Ishikawa (cell line): Measurements from ENCODE around the gene SEPTIN10.

Experiments used
- CEBPB ChIP-seq: IDR thresholded peaks from 2 replicates; pipeline ENCODE4 v1.6.1; 2012
- CREB1 ChIP-seq: IDR thresholded peaks from 2 replicates; pipeline ENCODE4 v1.6.1; 2012; ENCODE audit warnings: low read depth
- EGR1 ChIP-seq: IDR thresholded peaks from 2 replicates; pipeline ENCODE4 v1.6.1; 2012
- EP300 ChIP-seq: IDR thresholded peaks from 2 replicates; pipeline ENCODE4 v1.6.1; 2012; ENCODE audit warnings: borderline replicate concordance
- FOXM1 ChIP-seq: IDR thresholded peaks from 2 replicates; pipeline ENCODE4 v1.6.1; 2012; ENCODE audit warnings: low read depth, borderline replicate concordance
- MAX ChIP-seq: IDR thresholded peaks from 2 replicates; pipeline ENCODE4 v1.6.1; 2012
- NFIC ChIP-seq: IDR thresholded peaks from 2 replicates; pipeline ENCODE4 v1.6.1; 2012
- RAD21 ChIP-seq: IDR thresholded peaks from 2 replicates; pipeline ENCODE4 v1.6.1; 2012; ENCODE audit warnings: low read depth
- REST ChIP-seq: IDR thresholded peaks from 2 replicates; pipeline ENCODE4 v1.6.1; 2012; ENCODE audit warnings: low read depth, mild to moderate bottlenecking
- TAF1 ChIP-seq: IDR thresholded peaks from 2 replicates; pipeline ENCODE4 v1.6.1; 2012; ENCODE audit warnings: low read depth, mild to moderate bottlenecking
- TCF12 ChIP-seq: IDR thresholded peaks from 2 replicates; pipeline ENCODE4 v1.6.1; 2012; ENCODE audit warnings: low read depth
- TEAD4 ChIP-seq: IDR thresholded peaks from 2 replicates; pipeline ENCODE4 v1.6.1; 2012
- USF1 ChIP-seq: IDR thresholded peaks from 2 replicates; pipeline ENCODE4 v1.6.1; 2012
- YY1 ChIP-seq: IDR thresholded peaks from 2 replicates; pipeline ENCODE4 v1.6.1; 2012; ENCODE audit warnings: low read depth
- ZBTB7A ChIP-seq: IDR thresholded peaks from 2 replicates; pipeline ENCODE4 v1.6.1; 2012; ENCODE audit warnings: low read depth

The SEPTIN10 gene

GRCh38 chr2:109511168-109511567 lies 102.6 kb downstream of the SEPTIN10 start:
- TF ChIP-seq ZBTB7A, result no peak
- TF ChIP-seq TCF12, result no peak
- no peak for TF ChIP-seq MAX
- no peak for TF ChIP-seq EGR1
- TF ChIP-seq CREB1, result no peak
- no peak for TF ChIP-seq CEBPB
- no peak for TF ChIP-seq NFIC

GRCh38 chr2:109510136-109511028 lies 103.4 kb downstream of the SEPTIN10 start:
- TF ChIP-seq RAD21 (peak; percentile 94), YY1 (no peak), USF1 (no peak), CEBPB (no peak), TAF1 (no peak), ZBTB7A (no peak)

- TF ChIP-seq TCF12 (no peak), REST (no peak), CREB1 (no peak), USF1 (no peak), EP300 (no peak), CEBPB (no peak), FOXM1 (no peak), NFIC (no peak), ZBTB7A (no peak), RAD21 (no peak), EGR1 (no peak), YY1 (no peak), TAF1 (no peak), TEAD4 (no peak)
These were observed 105.2 kb downstream of the SEPTIN10 start for GRCh38 chr2:109508556-109508955.

- no peak for TF ChIP-seq TAF1
- TF ChIP-seq REST, result no peak
- no peak for TF ChIP-seq TCF12
- no peak for TF ChIP-seq RAD21
- TF ChIP-seq ZBTB7A, result no peak
- no peak for TF ChIP-seq CREB1
- TF ChIP-seq EGR1, result no peak
- no peak for TF ChIP-seq MAX
- TF ChIP-seq USF1, result no peak
- TF ChIP-seq FOXM1, result no peak
- no peak for TF ChIP-seq EP300
- no peak for TF ChIP-seq CEBPB
- no peak for TF ChIP-seq TEAD4
- no peak for TF ChIP-seq NFIC
- TF ChIP-seq YY1, result no peak
These were observed 105.9 kb downstream of the SEPTIN10 start for GRCh38 chr2:109507828-109508227.

GRCh38 chr2:109507217-109507616 lies 106.5 kb downstream of the SEPTIN10 start:
- TF ChIP-seq ZBTB7A (no peak), CEBPB (no peak), CREB1 (no peak), MAX (no peak), YY1 (no peak), EGR1 (no peak), RAD21 (no peak), EP300 (no peak), TEAD4 (no peak), REST (no peak), TCF12 (no peak), NFIC (no peak), USF1 (no peak), FOXM1 (no peak), TAF1 (no peak)
